Stimulated activated CD4-positive, alpha-beta T cell treated with anti-CD3 and anti-CD28 coated beads, Interleukin-2, amount 100 ng/mL, for 4 hours (primary cell): Measurements from ENCODE around the gene NKX1-1.
"Not testable (repeated sequence)": the region's sequence is repeated elsewhere in the genome, so short reads cannot be mapped to it uniquely, and the experiment has no call there.

Source experiments
- DNase-seq: peaks from one replicate; pipeline ENCODE4 v3.0.0-alpha.2; 2020; ENCODE audit warnings: low read depth

Gene NKX1-1

GRCh38 chr4:1406394-1406980, at the start of gene NKX1-1:
TSS of gene NKX1-1 (minus strand) at chr4:1406442. CDS start at chr4:1406442, 0 bp downstream.
- DNase-seq, result no peak

GRCh38 chr4:1453731-1454130, 47.5 kb upstream of the NKX1-1 start:
- DNase-seq, result no peak

DNA sequence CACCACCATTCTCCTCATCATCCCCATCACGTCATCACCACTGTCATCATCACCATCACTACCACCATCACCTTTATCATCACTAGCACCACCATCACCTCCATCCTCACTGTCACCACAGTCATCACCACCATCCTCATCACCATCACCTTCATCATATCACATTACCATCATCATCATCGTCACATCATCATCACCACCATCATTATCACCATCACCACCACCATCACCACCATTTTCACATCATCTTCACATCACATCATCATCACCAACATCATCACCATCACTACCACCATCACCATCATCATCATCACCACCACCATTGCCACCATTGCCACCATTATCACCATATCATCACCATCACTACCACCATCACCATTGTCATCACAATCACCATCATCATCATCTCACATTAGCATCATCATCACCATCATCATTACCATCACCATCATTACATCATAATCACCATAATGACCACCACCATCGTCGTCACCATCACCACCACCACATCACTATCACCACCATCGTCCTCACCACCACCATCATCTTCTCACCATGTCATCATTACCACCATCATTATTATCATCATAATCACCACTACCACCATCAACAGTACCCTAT, 46.3 kb upstream of the NKX1-1 start:
- DNase-seq, result no peak

DNA sequence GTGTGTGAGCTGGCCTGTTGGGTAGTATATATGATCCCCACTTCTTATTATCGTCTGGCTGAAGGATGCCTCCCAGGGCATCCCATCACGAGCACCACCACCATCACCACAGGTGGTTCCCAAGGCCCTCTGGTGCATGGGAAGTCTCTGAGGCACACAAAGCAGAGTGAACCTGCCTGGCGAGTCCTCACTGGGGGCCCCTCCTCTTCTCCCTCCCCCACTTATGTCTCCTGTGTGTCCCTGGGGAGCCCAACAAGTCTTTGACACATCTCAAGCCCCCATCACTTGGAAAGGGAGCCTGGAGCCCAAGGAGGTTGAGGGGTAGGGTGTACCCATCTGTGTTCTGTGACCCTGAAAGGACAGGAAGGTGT, 45.5 kb upstream of the NKX1-1 start:
- no peak for DNase-seq

DNA sequence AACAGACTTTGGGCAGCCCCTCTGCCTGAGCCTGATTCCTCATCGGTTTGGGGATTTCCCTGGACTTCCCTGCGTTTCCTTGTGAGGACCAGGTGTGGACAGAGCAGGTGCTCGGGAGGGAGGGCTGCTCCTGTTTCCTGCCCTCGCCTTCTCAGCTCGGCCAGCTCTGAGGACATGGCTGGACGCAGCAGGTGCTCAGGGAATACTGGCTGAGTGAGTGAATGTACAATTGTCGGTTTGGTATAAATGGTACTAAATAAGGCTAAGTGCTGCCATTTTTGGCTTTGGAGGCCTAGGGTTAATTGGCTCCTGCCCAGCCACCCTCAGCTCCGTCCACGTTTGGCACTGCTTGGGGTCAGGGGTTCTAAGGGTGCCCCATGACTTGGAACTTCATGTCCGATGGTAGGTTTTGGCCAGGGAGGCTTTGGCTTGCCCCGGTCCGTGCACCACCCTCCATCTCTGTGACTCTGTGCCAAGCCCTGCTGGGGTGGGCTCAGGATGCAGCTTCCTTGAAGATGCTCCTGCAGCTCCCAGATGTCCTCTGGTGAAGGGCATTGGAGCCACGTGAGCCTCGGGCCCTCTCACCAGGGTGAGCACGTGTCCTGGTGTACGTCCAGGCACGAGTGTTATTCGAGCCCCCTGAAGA, 45.0 kb upstream of the NKX1-1 start:
- DNase-seq, result no peak

GRCh38 chr4:1449833-1450741, 43.8 kb upstream of the NKX1-1 start:
- DNase-seq, result no peak

- no peak for DNase-seq
These were observed 43.2 kb upstream of the NKX1-1 start for GRCh38 chr4:1449475-1449832.

DNA sequence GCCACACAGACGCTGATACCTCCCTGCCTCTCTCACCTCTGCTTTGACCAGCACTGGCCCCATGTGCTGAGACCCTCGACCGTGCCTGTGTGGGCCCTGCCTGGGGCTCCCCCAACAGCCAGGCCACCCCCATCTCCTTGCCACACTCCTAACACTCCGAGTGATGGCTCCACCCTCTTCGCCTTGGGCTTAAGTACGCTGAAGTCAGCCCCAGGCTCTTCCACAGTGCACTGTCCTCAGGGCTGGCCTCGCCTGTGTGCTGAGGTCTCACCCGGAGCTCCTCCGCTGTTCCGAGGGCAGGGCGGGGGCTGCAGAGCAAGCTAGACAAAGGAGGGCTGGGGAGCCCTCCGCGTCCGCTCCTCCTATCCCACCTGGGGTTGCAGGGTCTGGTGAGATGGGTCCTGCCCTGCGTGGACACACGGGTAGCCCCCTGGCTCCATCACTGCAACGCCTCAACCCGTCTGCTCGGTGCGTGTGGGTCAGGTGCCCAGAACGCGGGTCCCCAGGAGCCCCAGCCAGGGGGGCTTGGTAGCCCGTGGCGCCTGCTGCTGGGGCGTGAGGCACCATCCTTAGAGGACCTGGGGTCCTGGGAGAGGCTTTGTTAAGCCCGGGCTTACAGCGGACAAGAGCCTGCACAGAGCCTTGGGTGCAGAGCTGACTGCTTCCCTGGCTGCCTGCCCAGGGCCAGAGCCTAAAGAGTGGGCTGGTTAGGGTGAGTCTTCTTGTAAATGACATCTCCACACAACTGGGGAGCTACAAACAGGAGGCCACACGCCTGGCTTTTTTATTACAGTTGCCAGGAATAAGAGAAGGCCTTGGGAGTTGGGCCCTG, 42.6 kb upstream of the NKX1-1 start:
- DNase-seq, result no peak

- no peak for DNase-seq
These were observed 41.7 kb upstream of the NKX1-1 start for GRCh38 chr4:1447676-1448588.

DNA sequence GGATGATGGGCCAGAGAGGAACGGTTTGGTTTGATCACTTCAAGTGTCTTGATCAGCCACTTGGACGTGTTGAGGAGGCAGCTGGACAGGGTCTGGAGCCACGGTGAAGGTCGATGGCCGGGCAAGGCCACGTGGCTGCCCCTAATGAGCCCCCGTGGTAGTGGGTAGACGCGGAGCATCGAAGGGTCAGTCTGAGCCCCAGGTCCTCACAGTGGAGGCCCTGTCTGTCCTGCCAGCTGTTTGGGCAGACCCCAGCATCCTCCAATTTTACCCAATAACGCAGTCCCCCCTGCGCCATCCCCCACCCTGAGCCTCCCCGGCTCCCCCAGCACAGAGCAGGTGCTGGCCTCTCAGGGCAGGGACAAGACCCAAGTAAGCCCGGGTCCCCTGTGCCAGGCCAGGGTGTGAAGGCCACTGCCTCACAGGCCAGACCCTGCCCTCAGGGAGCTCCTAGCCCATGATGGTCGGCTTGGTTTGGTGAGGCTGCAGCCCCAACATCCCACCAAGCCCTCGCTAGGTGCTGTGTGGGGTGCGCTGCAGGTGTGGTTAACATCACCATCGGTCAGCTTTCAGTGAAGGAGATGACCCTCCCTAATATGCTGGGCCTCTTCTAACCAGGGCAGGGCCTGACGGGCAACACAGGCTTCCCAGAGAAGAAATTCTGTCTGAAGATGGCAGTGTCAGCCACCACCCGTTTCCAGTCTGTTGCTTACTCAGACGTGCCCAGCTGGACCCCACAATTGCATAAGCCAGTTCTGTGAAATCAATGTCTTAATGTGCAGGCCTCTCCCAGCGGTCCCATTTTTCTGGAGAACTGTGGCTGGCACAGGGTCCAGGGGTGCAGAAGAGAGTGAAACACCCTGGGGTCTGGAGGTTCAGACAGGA, 40.5 kb upstream of the NKX1-1 start:
- DNase-seq, result no peak

- DNase-seq, result no peak
These were observed 39.6 kb upstream of the NKX1-1 start for GRCh38 chr4:1445716-1446445.

- not testable (repeated sequence) for DNase-seq
These were observed 37.5 kb upstream of the NKX1-1 start for GRCh38 chr4:1443688-1444172.

GRCh38 chr4:1427010-1427409, 20.8 kb upstream of the NKX1-1 start:
- DNase-seq, result no peak

DNA sequence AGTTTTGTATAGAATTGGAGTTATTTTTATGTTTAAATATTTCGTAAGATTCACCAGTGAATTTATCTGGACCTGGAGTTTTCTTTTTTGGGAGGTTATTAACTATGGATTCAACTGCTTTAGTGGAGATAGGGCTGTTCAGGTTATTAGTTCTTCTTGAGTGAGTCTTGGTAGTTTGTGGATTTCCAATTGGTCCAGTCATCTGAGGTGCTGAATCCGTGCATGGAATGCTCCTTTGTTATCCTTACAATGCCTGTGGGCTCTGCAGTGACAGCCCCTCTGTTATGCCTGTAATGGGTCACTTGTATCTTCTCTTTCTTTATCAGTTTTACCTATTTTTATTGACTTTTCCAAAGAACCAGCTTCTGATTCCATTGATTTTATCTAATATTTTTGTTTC, 15.4 kb upstream of the NKX1-1 start:
- no peak for DNase-seq

- DNase-seq, result no peak
These were observed 13.5 kb upstream of the NKX1-1 start for GRCh38 chr4:1419708-1420107.

DNA sequence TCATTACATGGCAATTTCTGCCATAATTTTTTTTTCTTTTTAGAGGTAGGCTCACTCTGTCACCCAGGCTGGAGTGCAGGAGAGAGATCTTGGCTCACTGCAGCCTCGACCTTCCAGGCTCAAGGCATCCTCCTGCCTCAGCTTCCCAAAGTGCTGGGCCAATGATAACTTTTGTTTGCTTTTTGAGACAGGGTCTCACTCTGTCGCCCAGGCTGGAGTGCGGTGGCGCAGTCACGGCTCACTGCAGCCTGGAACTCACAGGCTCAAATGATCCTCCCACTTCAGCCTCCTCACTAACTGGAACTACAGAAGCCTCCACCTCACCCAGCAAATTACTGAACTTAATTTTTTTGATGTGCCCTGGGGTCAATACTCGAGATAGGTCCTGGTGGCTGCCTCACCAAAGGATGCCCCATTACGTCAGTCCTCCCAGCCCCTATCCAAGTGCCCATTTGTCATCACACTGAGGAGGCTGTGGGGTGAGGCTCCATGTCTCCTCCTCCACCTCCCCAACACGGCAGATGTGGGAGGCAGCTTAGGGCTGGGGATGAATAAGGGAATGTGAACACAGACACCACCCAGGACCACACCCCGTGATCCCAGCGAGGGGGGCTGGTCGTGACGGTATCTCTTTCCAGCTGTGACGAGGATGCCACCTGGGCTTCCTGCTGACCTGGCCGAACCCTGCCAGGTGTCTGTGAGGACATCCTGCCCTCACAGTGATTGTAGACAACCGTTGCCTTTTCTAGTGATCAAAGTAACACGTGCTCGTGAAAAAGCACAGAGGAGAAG, 12.4 kb upstream of the NKX1-1 start:
- no peak for DNase-seq

- no peak for DNase-seq
These were observed 11.5 kb upstream of the NKX1-1 start for GRCh38 chr4:1417522-1418390.
